ENCODE results near the gene CRTAC1.

DNA sequence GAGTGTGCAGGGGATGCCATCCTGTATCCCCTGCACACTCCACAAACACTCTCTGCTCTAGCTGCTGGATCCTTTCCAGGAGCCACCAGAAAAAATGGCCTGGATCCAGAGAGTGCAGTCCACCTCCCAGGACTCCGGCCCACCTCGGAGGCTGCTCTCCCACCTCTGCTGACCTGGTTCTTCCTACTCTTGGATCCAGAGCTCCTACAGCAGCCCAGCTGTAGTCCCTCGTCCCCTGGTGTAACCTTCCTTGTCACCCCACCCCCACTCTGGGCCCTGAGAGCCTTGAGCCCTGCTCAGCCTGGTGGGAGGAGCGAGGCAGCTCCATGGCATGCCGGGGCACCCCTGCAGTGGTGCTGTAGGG lies 126.4 kb downstream of the CRTAC1 start:
- TF ChIP-seq POLR2A (IDR thresholded peaks at IDR 0.05) (no peak), POLR2AphosphoS5 (IDR thresholded peaks at IDR 0.05) (no peak)
- TF ChIP-seq, protein P1, sequence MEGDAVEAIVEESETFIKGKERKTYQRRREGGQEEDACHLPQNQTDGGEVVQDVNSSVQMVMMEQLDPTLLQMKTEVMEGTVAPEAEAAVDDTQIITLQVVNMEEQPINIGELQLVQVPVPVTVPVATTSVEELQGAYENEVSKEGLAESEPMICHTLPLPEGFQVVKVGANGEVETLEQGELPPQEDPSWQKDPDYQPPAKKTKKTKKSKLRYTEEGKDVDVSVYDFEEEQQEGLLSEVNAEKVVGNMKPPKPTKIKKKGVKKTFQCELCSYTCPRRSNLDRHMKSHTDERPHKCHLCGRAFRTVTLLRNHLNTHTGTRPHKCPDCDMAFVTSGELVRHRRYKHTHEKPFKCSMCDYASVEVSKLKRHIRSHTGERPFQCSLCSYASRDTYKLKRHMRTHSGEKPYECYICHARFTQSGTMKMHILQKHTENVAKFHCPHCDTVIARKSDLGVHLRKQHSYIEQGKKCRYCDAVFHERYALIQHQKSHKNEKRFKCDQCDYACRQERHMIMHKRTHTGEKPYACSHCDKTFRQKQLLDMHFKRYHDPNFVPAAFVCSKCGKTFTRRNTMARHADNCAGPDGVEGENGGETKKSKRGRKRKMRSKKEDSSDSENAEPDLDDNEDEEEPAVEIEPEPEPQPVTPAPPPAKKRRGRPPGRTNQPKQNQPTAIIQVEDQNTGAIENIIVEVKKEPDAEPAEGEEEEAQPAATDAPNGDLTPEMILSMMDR (IDR thresholded peaks at IDR 0.05) = no peak

All from transverse colon (tissue), 4 donors.